ENCODE measurements around the gene PICALM.

PICALM gene

GRCh38 chr11:85913513-85913912 is 155.4 kb downstream of the PICALM start:
- Histone ChIP-seq H3F3A (ENCODE audit: low read depth) (0 out of 2 replicates have a peak, but pooled peaks cover 2% of the 10 kb centered on the region), H4K20me1 (ENCODE audit: insufficient read depth, low read length, poor library complexity, severe bottlenecking) (no peaks in the 10 kb centered on the region), H3K27me3 (ENCODE audit: insufficient read depth, low read length, poor library complexity, severe bottlenecking) (no peaks in the 10 kb centered on the region), H3K4me1 (ENCODE audit: insufficient read depth, low read length, poor library complexity, severe bottlenecking) (peaks cover 5% of the 10 kb centered on the region), H3K79me2 (ENCODE audit: insufficient read depth, low read length) (no peaks in the 10 kb centered on the region), H3K9ac (ENCODE audit: low read depth, low read length, poor library complexity, severe bottlenecking) (no peak overlapping the region), H3K9me2 (replicated peaks; ENCODE audit: low read depth, low read length) (no peaks in the 10 kb centered on the region), H3K4me2 (ENCODE audit: low read depth, low read length, poor library complexity, severe bottlenecking) (no peak overlapping the region), H3K9me3 (ENCODE audit: insufficient read depth, low read depth, low read length) (no peaks in the 10 kb centered on the region), H3K36me3 (ENCODE audit: insufficient read depth, low read length) (no peaks in the 10 kb centered on the region), H3K4me3 (ENCODE audit: low read length, poor library complexity, severe bottlenecking) (no peak overlapping the region), H2AFZ (ENCODE audit: low read length) (no peak overlapping the region)
- no peak for TF ChIP-seq EZH2phosphoT487 (IDR thresholded peaks at IDR 0.05; ENCODE audit: borderline replicate concordance)
- no peak for TF ChIP-seq CTCF (conservative IDR thresholded peaks at IDR 0.05; ENCODE audit: low read length)

- no peak overlapping the region for H3K4me3 ChIP-seq (ENCODE audit: low read length, poor library complexity, severe bottlenecking)
These were observed 156.5 kb downstream of the PICALM start for GRCh38 chr11:85912414-85912813.

More at GRCh38 chr11:85912414-85912813, 156.5 kb downstream of the PICALM start:
- H3K9ac ChIP-seq (ENCODE audit: low read depth, low read length, poor library complexity, severe bottlenecking), result no peak overlapping the region
- H3K27me3 ChIP-seq (ENCODE audit: insufficient read depth, low read length, poor library complexity, severe bottlenecking), result no peaks in the 10 kb centered on the region
- H3K4me2 ChIP-seq (ENCODE audit: low read depth, low read length, poor library complexity, severe bottlenecking), result no peak overlapping the region
- no peaks in the 10 kb centered on the region for H3K9me2 ChIP-seq (replicated peaks; ENCODE audit: low read depth, low read length)
- no peaks in the 10 kb centered on the region for H3K79me2 ChIP-seq (ENCODE audit: insufficient read depth, low read length)
- TF ChIP-seq CTCF (conservative IDR thresholded peaks at IDR 0.05; ENCODE audit: low read length), result no peak
- H3F3A ChIP-seq (ENCODE audit: low read depth), result 0 out of 2 replicates have a peak, but pooled peaks cover 2% of the 10 kb centered on the region
- peaks cover 5% of the 10 kb centered on the region for H3K4me1 ChIP-seq (ENCODE audit: insufficient read depth, low read length, poor library complexity, severe bottlenecking)
- H3K9me3 ChIP-seq (ENCODE audit: insufficient read depth, low read depth, low read length), result no peaks in the 10 kb centered on the region
- no peaks in the 10 kb centered on the region for H3K36me3 ChIP-seq (ENCODE audit: insufficient read depth, low read length)
- no peaks in the 10 kb centered on the region for H4K20me1 ChIP-seq (ENCODE audit: insufficient read depth, low read length, poor library complexity, severe bottlenecking)
- no peak overlapping the region for H2AFZ ChIP-seq (ENCODE audit: low read length)

Data from Loucy (cell line).